ENCODE data around the gene MOSMO.

MOSMO gene

GRCh38 chr16:22052980-22053379 is 45.1 kb downstream of the MOSMO start:
- no peak for DNase-seq

GRCh38 chr16:22053921-22054341 is 46.0 kb downstream of the MOSMO start:
- DNase-seq = no peak

GRCh38 chr16:22054847-22055590 is 47.1 kb downstream of the MOSMO start:
- DNase-seq = no peak

GRCh38 chr16:22055881-22056280 is 48.0 kb downstream of the MOSMO start:
- no peak for DNase-seq

GRCh38 chr16:22063888-22064467 is 56.1 kb downstream of the MOSMO start:
- no peak for DNase-seq

GRCh38 chr16:22065252-22065651 is 57.3 kb downstream of the MOSMO start:
- DNase-seq = no peak

GRCh38 chr16:22070361-22071330 is 62.7 kb downstream of the MOSMO start:
- no peak for DNase-seq

- no peak for DNase-seq
Observed at GRCh38 chr16:22071331-22071910, 63.5 kb downstream of the MOSMO start.

- no peak for DNase-seq
Observed at GRCh38 chr16:22073350-22073749, 65.4 kb downstream of the MOSMO start.

- no peak for DNase-seq
Observed at GRCh38 chr16:22075043-22075757, 67.3 kb downstream of the MOSMO start.

GRCh38 chr16:22075776-22076175 is 67.9 kb downstream of the MOSMO start:
- no peak for DNase-seq

- DNase-seq = peak; percentile 53 to 77 (median 60)
Observed at GRCh38 chr16:22077700-22078313, 69.9 kb downstream of the MOSMO start.

GRCh38 chr16:22078656-22079055 is 70.7 kb downstream of the MOSMO start:
- DNase-seq = no peak

- no peak for DNase-seq
Observed at GRCh38 chr16:22081050-22081449, 73.1 kb downstream of the MOSMO start.

- no peak for DNase-seq
Observed at GRCh38 chr16:22086440-22086839, 78.5 kb downstream of the MOSMO start.

GRCh38 chr16:22088642-22089041 is 80.7 kb downstream of the MOSMO start:
- no peak for DNase-seq

GRCh38 chr16:22089910-22090309 is 82.0 kb downstream of the MOSMO start:
- no peak for DNase-seq

GRCh38 chr16:22091721-22092120 is 83.8 kb downstream of the MOSMO start:
- DNase-seq = no peak

- DNase-seq = no peak
Observed at GRCh38 chr16:22092143-22092933, 84.4 kb downstream of the MOSMO start, which contains the start of gene VWA3A. VWA3A (plus strand) TSS chr16:22092541; CDS start chr16:22092638, 97 bp downstream.

- DNase-seq = no peak
Observed at GRCh38 chr16:22093331-22093730, 85.4 kb downstream of the MOSMO start.

GRCh38 chr16:22093996-22094395 is 86.1 kb downstream of the MOSMO start:
- DNase-seq = no peak
